HG03039 (cell line): ENCODE data around the gene TMEM45B.

ENCODE experiments used
- ATAC-seq: cut with Tn5 transposase; IDR thresholded peaks from one replicate; pipeline ENCODE4 v1.9.1; 2021; ENCODE audit warnings: mild to moderate bottlenecking, moderate library complexity; ENCODE audit not compliant: unreplicated experiment

The TMEM45B gene

DNA sequence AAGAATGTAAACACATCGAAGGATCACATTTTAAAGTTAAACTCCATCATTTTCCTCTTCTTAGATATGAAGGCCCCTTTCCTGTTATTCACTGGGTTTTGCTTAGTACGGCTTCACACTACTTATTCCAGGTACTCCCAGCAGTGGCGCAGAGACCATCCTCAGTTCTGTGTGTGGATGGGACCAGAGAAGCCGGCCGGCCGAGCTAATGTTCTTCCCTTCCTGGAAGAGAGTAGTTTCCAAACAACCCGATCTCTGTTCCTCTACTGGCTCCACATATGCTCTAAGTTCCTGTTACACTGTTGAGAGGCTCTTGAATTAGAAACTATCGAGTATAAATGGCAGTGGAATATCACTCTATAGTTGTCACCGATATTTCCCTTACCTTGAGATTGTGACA, 80.4 kb downstream of the TMEM45B start:
- ATAC-seq, result no peak

DNA sequence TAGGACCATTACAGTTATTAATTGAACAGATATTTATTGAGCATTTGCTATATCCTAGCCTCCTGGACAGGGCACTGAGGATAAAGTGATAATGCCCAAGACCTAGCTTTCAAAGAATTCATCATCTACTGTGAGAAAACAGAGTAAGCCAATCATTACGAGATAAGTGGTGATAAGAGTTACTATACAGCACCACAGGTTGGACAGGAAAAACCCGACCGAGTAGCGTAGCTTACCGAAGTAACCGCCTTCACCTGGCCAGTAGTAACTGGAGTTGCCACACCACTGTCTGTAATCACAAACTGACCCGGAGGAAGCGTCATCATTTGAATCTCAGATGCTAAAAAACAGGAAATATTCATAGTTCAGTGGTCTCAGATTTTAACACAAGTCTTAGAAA, 89.8 kb downstream of the TMEM45B start:
- no peak for ATAC-seq
